ENCODE data around the gene AUTS2.

Gene AUTS2

DNA sequence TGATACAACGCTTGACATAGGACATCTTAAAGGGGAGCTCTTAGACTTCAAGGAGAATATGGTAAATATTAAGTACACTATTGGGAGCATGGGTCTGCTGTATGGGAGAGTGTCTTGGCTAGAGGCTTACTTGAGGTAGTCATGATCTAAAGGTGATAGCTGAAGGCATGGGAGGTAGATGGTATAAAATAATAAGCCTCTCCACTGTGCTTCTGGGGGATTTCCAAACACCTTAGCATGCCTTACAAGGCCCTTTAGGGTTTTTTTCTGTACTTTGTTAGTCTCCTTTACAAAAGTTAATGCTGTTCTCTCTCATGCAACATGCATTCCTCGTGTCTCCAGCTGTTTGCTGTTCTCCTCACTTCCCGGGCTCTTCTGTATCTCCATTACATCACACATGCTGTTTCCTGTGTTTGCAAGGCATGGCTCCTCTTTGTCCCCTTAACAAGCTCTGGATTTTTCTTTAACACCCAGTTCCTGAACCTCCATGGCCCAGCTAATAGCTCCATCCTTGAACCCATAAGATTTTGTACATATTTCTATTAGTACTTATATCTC lies 449.7 kb downstream of the AUTS2 start:
- no peak for DNase-seq

DNA sequence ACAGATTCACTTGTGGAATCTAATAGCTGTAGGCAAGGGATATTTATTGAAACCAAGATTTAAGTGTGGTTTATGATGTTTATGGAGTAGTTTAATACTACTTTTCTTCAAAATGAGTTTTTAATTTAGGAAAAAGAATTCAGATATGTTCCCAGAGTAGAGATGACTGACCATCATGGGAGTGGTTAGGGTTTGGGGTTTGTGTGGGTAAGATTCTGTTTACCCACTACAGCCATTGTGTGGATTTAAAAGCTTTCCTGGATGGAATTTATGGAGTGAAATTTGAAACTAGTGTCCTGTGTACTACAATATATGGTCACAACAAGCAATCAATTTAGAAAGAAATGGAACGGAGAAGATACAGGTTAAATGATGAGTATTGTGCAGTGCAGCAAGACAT lies 453.5 kb downstream of the AUTS2 start:
- no peak for DNase-seq

DNA sequence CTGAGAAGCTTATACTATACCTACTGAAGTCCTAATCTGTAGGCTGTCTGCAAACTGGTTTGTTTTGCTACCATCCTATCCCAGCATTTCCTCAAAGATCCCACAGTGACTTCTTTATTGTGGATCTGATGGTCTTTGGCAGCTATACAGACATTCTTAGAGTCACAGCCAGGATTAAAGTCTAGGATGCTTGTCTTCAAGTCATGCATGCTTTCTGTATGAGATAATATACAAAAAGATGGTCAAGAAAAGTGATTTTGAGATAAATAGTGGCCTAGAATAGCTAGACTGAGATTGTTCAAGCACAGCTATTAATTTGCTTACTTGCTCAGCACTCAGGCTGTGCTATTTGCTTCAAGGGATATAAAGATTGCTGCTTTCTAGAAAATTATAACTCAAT lies 454.4 kb downstream of the AUTS2 start:
- no peak for DNase-seq

DNA sequence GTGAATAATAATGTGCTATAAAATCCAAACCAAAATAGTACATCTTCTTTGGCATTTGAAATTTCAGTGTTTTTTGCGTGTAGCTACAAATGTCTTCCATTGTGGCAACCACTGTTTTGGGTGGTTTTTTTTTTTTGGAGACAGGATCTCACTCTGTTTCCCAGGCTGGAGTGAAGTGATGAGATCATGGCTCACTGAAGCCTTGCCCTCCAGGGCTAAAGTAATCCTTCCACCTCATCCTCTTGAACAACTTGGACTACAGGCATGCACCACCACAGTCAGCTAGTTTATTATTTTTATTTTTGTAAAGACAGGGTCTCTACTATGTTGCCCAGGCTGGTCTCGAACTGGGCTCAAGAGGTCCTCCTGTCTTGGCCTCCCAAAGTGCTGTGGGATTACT lies 455.1 kb downstream of the AUTS2 start:
- no peak for DNase-seq

DNA sequence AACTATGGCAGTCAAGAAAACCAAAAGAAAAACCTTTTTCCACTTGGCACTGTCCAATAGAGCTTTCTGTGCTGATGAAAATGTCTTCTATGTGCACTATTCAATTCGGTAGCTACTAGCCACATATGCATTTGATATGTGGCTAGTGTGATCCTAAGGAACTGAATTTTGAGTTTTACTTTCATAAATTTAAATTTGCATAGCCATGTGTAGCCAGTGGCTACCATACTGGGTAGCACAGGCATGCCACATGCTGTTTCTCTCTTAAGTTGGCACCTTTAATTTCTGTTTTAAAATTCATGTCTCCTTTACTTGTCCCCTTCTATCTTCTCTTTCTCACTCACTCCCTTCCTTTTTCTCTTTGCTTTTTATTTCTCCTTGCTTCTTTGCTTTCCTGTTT lies 455.7 kb downstream of the AUTS2 start:
- no peak for DNase-seq

DNA sequence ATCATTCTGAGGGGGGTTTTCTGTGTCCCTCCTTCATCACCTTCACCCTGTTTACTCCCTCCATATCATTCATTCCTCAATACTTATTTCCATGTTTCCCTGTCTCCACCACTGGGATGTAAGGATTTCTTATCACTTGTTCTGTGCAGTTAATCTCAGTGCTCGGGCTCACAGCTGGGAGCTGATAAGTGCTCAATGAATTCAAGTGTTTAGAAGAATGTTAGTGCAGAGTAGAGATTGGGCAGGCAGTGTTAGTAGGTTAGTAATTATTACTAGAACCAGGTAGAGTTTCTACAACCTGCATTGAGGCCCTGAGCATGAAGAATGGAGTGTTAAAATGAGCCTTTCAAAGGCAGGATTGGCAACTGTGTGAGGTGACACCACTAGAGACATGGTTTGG lies 458.1 kb downstream of the AUTS2 start:
- no peak for DNase-seq

DNA sequence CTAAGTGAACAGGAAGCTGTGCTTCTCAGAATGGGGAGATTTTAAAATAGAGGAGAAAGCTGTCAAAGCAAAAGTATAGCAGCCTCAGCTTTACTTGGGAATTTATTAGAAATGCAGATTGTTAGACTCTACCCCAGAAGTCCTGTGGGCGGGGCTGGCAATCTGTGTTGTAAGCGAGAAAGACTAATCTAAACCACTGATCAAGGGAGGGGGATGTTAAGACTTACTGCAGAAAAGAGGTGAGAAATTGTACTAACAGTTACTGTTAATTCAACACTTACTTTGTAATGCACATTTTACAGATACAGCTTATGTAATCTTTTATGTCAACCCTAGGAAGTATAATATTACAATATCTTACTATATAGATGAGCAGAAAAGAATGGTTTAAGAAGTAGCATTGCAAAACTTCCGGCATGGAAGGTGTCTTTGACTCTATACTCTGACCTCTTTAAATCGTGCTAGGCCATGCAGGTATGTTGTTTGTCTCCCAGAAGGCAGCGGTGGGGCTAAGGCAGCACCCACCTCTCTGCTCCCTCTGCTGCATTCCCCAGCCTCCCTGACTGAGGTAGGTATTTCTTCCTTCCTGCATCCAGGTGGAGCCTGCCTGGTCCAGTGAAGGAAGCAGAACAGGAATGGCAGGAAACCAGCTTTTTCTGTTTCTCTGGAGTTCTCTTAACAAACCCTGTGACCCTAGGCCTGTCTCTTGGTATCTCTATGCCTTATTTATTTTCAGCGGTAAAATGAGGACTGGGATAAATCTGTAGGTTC lies 462.2 kb downstream of the AUTS2 start:
- DNase-seq: no peak

DNA sequence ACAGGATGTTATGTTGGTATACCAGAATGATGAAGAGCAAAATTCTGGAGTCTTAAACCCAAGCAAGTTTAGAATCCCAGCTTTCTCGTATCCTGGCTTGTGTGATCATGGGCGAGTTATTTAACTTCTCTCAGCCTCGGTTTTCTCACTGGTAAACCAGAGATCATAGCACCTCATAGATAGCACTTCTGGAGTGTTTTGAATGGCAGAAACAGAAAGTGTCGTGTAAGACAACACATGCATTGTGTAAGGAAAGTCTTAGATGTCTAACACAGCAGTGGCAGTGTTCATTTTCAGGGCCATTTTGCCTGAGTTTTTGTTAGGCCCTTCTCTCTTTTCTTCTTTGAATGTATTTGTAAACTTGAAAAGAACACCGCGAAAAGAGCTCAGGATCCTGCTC lies 465.1 kb downstream of the AUTS2 start:
- DNase-seq: no peak

DNA sequence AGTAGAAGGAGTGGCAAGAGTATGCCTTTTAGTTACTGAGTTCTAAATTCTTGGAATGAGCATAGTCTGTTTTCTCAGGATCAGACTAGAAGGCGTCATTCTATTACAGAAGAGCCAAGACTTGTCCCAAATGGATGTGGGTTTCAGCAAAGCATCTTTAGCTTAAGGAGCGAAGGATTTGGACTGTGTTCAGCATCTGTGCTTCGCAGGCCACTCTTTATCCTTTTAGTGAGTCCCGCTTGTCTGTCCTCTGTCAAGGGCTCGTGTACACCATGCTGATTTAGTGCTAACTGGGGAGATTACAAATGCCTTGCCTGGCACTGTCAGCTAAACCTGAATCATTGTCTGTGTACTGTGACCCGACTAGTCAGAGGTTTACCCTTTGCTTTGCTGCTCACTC lies 465.7 kb downstream of the AUTS2 start:
- no peak for DNase-seq

DNA sequence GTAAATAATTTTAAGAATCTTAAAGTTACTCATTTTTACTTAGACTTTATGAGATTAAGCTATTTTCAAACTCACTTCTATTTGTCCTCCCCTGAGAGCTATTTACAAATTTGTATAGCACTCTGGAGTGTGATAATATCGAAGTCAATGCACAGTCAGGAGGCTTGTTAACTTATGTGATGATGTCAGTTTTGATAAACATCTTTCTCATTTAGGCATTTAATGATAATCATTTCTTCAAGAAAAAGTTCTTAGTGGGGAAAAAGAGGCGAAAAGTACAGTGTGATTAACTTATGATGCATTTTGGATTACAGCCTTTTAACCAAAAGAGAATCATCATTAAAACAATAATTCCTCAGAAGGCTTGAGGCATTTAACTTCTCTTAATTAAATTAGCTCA lies 468.6 kb downstream of the AUTS2 start:
- no peak for DNase-seq

DNA sequence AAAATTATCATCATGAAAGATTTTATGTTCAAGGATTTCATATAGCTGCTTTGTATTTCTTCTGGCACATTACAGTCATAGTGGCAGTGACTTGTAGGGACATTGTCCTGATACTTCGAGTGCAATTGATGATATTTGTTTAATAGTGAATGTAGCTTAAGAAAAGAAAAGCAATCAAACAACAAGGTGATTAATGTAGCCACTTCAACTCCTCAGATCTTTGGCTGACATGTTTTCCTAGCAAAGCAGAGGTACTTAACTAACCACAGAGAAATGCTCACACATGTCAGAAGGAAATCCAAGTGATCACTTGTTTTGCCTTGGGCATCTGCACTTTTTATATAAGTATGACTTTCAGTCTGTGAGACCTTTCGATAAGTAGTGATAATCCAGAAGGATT lies 470.3 kb downstream of the AUTS2 start:
- DNase-seq: no peak

DNA sequence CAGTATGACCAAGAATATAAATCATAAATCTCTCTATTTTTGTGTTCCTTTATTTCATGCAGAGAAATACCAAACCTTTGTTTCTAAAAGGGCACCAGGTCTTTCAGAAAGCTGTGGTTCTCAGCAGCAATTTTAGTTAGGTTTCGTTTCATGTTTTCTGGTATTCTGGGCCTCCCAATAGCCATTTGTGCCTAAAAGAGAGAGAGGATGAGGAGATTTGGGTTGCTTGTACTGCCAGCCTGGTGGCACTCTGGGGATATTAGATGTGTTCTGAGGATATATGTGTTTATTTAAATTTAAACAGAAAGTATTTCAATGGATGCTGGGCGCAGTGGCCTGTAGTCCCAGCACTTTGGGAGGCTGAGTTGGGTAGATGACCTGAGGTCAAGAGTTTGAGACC lies 471.7 kb downstream of the AUTS2 start:
- no peak for DNase-seq

DNA sequence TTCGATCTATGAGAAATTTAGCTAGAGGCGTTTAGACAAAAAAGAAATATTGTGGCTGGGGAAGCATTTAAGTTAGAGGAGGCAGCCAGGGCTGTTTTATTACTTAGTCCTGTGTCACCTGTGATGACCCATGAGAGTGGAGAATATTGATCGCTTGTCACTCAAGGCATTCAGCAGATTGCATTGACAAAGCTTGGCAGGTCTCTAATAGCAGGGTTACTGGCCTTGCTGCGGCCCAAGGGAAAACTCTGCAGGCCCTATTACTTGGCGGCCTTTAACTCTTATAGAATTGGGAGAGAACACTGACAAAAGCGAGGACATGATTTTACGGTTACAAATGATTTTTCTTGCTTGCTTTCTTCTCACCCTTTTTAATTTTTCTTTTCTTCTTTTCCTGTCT lies 473.5 kb downstream of the AUTS2 start:
- no peak for DNase-seq

DNA sequence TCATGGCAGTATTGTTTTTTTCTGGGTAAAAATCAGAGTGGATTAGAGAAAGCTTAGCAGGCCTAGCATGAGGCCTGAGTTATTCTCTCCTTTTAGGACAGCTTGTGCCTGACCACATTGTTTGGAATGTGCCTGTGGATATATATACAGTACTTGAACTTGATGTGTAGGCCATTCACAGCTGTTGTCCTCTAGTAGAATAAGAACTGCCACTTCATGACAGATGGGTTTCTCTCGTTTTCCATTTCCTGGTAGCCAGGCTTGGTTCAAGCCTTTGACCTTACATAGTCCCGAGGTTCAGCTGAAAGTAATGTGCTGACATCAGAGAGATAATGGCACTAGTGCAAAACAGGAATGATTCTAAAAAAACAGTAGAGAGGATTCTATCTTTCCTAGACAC lies 473.9 kb downstream of the AUTS2 start:
- no peak for DNase-seq

DNA sequence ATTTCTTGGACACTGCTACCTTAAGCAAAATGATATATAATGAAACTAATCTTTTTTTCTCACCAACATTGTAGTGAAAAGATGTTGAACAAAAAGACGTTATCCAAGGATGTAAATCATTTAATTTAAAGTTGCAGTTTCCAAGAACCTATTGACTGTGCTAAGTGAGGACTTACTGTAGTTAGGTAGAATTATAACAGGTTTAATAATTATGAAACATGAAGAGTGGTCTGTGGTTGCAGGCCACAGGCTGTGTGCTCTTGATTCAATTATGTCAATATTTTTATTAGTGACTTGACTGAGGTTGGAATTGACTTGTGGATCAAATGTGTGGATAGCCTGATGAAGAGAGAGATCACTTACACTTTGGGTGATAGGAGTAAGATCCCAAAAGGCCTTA lies 478.1 kb downstream of the AUTS2 start:
- DNase-seq: no peak

DNA sequence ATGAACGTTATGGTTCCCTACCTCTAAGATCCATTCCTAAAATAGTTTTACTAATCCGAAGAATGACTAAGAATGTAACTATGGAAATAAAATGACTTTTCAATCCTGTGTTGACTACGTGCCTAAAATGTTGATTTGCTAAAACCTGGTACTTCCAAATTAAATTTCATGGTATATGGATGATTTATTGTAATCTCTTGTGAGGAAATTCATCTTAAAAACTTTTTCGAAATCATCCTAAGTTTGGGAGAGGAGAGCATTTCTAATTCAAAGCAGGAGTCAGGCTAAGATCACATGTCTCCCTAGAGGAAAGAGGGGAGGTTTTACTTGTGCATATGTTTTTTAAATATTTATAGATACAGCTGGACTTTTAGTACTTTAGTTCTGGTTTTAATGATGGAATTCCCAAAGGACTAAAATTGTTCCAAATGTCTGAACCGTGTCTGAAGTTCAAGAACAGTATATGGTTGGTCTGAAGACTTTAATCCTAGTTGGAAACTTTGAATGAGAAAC lies 483.9 kb downstream of the AUTS2 start:
- no peak for DNase-seq

DNA sequence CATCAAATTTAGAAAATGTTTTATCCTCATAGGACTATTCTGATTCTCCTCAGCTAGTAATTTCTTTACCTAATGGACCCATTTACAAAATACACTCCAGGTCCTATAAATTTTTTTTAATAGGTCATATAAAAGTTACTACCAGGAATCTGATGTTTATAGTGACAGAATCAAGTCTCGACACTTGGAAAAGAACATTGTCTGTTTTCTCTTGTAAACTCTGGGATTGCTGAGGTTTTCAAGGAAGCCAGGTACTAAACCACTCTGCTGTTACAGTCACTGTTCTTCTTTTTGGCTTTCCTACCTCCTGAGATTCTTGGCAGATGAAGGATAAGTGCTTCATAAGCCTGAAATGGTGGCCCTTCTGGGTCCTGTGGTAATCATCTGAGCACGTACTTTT lies 493.1 kb downstream of the AUTS2 start:
- no peak for DNase-seq

DNA sequence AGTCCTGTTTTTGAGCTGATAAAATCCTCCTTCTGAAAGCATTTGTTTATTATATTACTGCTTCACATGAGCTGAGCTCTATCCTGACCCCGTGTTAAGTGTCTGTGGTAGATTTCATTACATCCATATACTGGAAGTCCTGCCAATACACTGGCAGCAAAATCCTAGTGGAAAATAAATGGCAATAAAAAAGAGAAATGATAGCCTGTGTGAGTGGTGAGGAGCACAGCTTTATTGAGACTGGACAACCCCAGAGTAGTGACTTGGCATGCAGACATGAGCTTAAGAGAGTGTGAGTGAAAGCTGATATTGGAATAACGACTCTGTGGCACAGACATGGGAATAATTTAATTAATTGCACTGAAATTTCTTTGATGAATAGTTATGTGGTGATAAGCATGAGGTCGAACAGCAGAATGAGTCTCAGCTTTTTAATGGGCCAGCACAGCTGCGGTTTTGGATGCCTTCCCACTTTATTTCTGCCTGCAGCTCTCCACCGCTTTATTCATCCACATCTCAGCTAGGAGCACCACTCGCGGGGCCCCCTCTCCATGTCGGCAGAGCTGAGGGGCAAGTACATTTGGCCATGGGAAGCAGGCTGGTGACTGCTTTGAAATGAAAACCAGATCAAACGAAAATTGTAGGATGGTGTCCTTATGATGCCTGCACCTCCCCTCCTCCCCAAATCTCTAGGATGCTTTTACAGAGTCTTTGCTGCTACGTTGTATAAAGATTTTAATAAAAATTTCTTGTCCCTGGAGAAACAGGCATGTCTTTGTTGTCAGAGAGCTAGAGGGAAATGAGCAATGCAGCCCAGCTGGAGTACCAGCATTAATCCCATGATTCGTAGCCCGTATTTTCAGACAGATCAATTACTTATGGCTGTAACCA lies 494.3 kb downstream of the AUTS2 start:
- DNase-seq: no peak

DNA sequence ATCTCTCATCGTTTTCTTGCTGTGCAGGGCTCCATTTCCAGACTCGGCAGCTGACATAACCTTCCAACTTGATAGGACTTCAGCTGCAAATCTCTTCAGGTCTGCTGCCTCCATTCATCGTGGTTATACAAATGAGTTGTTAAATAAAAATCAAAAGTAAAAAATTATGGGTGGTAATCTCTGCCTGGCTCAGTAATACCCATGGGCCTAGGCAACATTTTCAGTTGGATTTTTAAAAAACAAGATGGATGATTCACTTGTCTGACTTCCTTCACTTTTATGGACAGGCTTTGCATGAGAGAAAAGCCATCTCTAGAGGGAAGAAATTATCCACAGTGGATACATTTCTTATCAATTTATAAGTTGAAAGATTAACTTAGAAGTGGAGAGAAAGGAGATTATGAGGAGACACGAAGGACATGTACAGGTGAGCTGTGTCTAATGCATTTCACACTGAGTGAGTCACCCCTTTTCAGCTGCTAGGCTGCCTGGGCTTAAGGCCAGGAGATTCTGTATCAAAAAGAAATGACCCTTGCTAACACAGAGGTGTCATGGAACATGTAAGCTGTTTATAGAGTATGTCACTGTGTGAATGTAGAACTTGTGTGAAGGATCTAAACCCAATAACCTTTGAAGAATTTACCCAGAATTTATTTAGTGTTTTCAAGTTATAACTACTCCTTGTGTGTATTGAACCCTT lies 495.1 kb downstream of the AUTS2 start:
- DNase-seq: no peak

DNA sequence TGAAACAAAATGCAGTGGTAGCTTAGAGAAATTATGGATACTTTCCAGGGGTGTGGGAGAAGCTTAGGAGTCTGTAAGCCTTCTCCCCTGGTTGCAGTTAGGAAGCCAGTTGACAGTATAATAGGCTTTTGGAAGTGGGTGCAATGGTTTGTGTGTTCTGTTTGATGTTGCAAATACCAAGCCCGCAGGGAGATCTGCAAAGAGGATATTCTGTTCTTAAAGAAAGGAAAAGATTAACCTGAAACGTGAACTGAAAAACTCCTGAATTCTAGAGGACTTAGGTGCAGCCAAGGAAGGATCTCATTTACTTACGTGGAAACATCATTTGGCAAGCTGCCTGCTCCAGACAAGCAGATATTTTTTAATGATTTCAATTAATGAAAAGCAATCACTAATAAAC lies 496.6 kb downstream of the AUTS2 start:
- DNase-seq: no peak

DNA sequence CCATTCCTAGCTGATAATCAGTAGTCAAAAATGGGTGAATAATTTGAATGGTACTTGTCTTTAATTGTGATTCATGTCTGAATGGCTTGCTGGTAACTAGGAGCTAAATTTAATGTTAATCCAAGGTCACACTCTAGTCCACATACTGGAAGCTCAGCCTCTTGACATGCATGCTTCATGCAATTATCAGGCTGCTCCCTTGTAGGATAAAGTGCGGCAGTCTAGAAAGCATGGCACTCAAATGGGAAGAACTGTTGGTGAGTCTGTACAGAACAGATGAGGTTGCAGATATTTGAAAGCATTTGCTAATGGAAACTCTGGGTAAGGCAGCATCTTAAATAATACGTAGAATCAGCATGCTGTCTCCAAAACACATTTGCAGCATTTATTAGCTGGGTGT lies 499.4 kb downstream of the AUTS2 start:
- no peak for DNase-seq

DNA sequence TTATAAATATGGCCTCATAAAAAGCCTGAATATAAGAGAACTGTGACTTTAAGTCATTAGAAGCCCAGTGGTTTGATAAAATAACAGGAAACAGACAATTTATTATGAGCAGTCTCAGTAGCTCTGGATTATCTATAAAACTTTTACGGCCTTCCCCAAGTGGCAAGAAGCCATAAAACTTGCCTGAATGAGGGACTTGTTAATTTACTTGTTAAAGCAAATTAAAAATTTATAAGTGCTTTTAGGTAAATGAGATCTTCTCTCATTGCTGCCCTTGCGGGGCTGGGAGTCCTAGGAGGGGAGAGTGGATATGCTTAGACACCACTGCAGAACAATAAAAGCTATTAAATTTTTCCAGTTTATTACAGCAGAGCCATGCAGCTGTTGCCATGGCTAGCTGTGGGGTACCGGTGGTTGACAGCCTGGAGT lies 499.9 kb downstream of the AUTS2 start:
- no peak for DNase-seq

Measured in CD4-positive, alpha-beta T cell treated with Interleukin-15 for 1 hour (primary cell).